ENCODE data around the gene AP1G1.
"Not testable (repeated sequence)": the region's sequence is repeated elsewhere in the genome, so short reads cannot be mapped to it uniquely, and the experiment has no call there.

Gene AP1G1

GRCh38 chr16:71693164-71693563 is 115.5 kb downstream of the AP1G1 start:
- no peak for DNase-seq

GRCh38 chr16:71689901-71690300 is 118.7 kb downstream of the AP1G1 start:
- no peak for DNase-seq

- DNase-seq = no peak
These were observed 120.8 kb downstream of the AP1G1 start for GRCh38 chr16:71687861-71688260.

GRCh38 chr16:71684280-71684679 is 124.4 kb downstream of the AP1G1 start:
- not testable (repeated sequence) for DNase-seq

- DNase-seq = no peak
These were observed 127.3 kb downstream of the AP1G1 start for GRCh38 chr16:71681360-71681759.

Measured in HCEC 1CT (cell line).